Upper lobe of left lung (tissue), 4 donors: ENCODE measurements around the gene MBD5.

Source experiments
- POLR2A ChIP-seq, 4 donors: fragments of 450-650 bp; IDR thresholded peaks; one replicate each; pipeline ENCODE4 v1.5.1; 2016 to 2017; ENCODE audit warnings: antibody characterized with exemption in 4 of 4, mild to moderate bottlenecking in 2 of 4
- POLR2AphosphoS5 ChIP-seq, 2 donors: sonication (generic); formaldehyde crosslinking; IDR thresholded peaks; one replicate each; pipeline ENCODE4 v1.5.1; 2017; ENCODE audit warnings: antibody characterized with exemption in 2 of 2

DNA sequence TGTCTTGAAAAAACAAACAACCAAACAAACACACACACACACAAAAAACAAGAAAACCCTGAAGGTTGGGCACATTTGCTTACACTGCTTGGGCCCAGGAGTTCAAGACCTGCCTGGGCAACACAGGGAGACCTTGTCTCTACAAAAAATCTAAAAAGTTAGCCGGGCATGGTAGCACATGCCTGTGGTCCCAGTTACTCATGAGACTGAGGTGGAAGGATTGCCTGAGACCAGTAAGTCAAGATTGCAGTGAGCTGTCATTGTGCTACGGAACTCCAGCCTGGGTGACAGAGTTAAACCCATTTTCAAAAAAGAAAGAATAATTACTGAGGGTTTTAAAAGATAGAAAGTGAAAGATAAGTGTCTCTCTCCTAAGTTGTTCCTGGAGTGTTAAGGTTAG lies 103.4 kb downstream of the MBD5 start:
- no peak for TF ChIP-seq POLR2AphosphoS5 (IDR thresholded peaks at IDR 0.05)
- TF ChIP-seq POLR2A (IDR thresholded peaks at IDR 0.05): no peak
